Transverse colon (tissue), 3 donors: ENCODE data around the gene DHRS1.

Experiments
- POLR2A ChIP-seq: fragments of 450-650 bp; IDR thresholded peaks from one replicate; pipeline ENCODE4 v1.6.1; 2016; ENCODE audit warnings: antibody characterized with exemption, mild to moderate bottlenecking, moderate library complexity
- POLR2AphosphoS5 ChIP-seq, 3 donors: sonication (generic); formaldehyde crosslinking; IDR thresholded peaks; one replicate each; pipeline ENCODE4 v1.6.1; 2016; ENCODE audit warnings: antibody characterized with exemption in 3 of 3

GRCh38 chr14:24307575-24308341, 8.2 kb upstream of the DHRS1 start, which contains the start of gene CIDEB:
- TF ChIP-seq POLR2AphosphoS5 (IDR thresholded peaks at IDR 0.05) (peak in 2 of 3 donors; percentile 40 to 54), POLR2A (peak; percentile 45)
